ENCODE measurements around the gene FOXO3B. TPM values are rescaled to one million over a fixed set of nuclear protein-coding genes. Genes with fewer than 3 reads are reported as not detected.
"Not testable (repeated sequence)": the region's sequence is repeated elsewhere in the genome, so short reads cannot be mapped to it uniquely, and the experiment has no call there.

FOXO3B gene
- total and polyA plus RNA-seq, 12 donors, result 0.22 to 1.1 (median 0.77) TPM

DNA sequence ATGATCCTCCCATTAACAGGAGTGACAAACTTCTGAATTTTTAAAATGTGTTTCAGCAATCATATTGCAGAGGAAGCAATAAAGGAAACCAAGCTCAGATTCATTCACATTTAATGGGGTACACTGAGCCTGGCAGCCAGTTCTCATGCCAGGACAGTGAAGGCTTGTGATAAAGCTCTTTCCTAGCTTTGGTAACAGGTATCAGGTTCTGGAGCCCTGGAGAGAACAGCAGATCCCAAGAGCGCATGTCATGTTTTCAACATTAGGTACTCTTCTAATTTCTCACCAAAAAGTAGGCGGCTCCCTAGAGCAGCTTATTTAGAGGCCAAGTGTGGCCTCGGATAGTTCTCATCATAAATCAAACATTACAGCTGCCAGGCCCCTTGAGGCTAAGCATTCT is 14.6 kb downstream of the FOXO3B start:
- H3K9me3 ChIP-seq, result peaks cover 0 to 68% (median 13%) of the 10 kb centered on the region in 11 donors
- ATAC-seq; H3K4me3 ChIP-seq; H3K27ac ChIP-seq; H3K27me3 ChIP-seq; intact Hi-C loops (cut with DNase I); DNase-seq; H3K4me1 ChIP-seq: not testable (repeated sequence)
- H3K36me3 ChIP-seq, result peaks cover 0 to 30% (median 3%) of the 10 kb centered on the region in 9 donors
- 96 to 100% methylated on average over 3 of the region's 3 CpGs for WGBS, 2 donors

- Histone ChIP-seq H3K36me3 (peaks cover 0 to 30% (median 3%) of the 10 kb centered on the region in 9 donors), H3K9me3 (peaks cover 0 to 80% (median 24%) of the 10 kb centered on the region in 11 donors)
- H3K27me3 ChIP-seq; H3K4me3 ChIP-seq; ATAC-seq; DNase-seq; H3K4me1 ChIP-seq; H3K27ac ChIP-seq; intact Hi-C loops (cut with DNase I): not testable (repeated sequence)
- WGBS, 2 donors, result 100% methylated on average over 1 to 2 of the region's 2 CpGs
Measured at GRCh38 chr17:18666326-18666725, 15.8 kb downstream of the FOXO3B start.

GRCh38 chr17:18661924-18662624 is 20.0 kb downstream of the FOXO3B start:
- H3K9me3 ChIP-seq, result peaks cover 0 to 90% (median 28%) of the 10 kb centered on the region in 11 donors
- intact Hi-C loops (cut with DNase I); ATAC-seq; H3K36me3 ChIP-seq; H3K27me3 ChIP-seq; H3K4me3 ChIP-seq; DNase-seq; H3K27ac ChIP-seq; H3K4me1 ChIP-seq: not testable (repeated sequence)
- WGBS, 2 donors, result 88 to 93% methylated on average over 5 of the region's 5 CpGs

GRCh38 chr17:18650094-18650493 is 32.0 kb downstream of the FOXO3B start:
- H3K27me3 ChIP-seq; H3K27ac ChIP-seq; H3K4me3 ChIP-seq; DNase-seq; H3K9me3 ChIP-seq; H3K36me3 ChIP-seq; ATAC-seq; H3K4me1 ChIP-seq; intact Hi-C loops (cut with DNase I): not testable (repeated sequence)
- WGBS, 2 donors, result 44 to 45% methylated on average over 23 of the region's 23 CpGs

DNA sequence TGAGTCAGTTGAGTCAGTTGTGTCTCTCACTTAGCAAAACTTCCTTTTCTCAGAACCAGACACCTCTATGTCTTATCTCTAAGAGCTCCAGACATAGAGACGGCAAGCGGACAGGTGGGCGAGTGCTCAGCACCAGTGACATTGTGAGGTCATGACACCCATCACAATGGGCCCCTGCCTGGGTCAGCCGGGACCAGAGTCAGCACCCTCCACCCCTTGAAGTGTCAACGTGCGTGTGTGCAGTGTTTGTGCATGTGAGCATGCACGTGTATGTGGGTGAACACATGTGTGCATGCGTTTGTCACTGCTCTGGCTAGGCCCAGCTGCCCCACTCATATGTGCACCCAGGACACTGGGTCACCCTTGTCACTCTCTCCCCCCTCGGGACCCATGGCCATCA is 37.8 kb downstream of the FOXO3B start, which contains the start of gene TBC1D28:
TSS of gene TBC1D28 (minus strand) at position 101 of the 400 bp plus-strand sequence. CDS start 3,039 bp downstream, outside the sequence.
- H3K4me3 ChIP-seq; intact Hi-C loops (cut with DNase I); ATAC-seq; DNase-seq; H3K27me3 ChIP-seq; H3K27ac ChIP-seq; H3K4me1 ChIP-seq; H3K36me3 ChIP-seq; H3K9me3 ChIP-seq: not testable (repeated sequence)
- WGBS, 2 donors, result 87 to 89% methylated on average over 9 of the region's 9 CpGs

- ATAC-seq; DNase-seq; H3K9me3 ChIP-seq; H3K4me3 ChIP-seq; H3K4me1 ChIP-seq; H3K36me3 ChIP-seq; intact Hi-C loops (cut with DNase I); H3K27ac ChIP-seq; H3K27me3 ChIP-seq: not testable (repeated sequence)
- 62 to 82% methylated on average over 2 to 4 of the region's 6 CpGs for WGBS, 2 donors
Measured at GRCh38 chr17:18643124-18643523, 39.0 kb downstream of the FOXO3B start.

GRCh38 chr17:18638357-18638756 is 43.8 kb downstream of the FOXO3B start:
- H3K4me1 ChIP-seq; ATAC-seq; H3K27ac ChIP-seq; H3K4me3 ChIP-seq; H3K9me3 ChIP-seq; H3K36me3 ChIP-seq; DNase-seq; intact Hi-C loops (cut with DNase I): not testable (repeated sequence)
- WGBS, 2 donors, result 90 to 94% methylated on average over 12 to 13 of the region's 13 CpGs
- H3K27me3 ChIP-seq, result peaks cover 0 to 19% (median 16%) of the 10 kb centered on the region in 7 donors

DNA sequence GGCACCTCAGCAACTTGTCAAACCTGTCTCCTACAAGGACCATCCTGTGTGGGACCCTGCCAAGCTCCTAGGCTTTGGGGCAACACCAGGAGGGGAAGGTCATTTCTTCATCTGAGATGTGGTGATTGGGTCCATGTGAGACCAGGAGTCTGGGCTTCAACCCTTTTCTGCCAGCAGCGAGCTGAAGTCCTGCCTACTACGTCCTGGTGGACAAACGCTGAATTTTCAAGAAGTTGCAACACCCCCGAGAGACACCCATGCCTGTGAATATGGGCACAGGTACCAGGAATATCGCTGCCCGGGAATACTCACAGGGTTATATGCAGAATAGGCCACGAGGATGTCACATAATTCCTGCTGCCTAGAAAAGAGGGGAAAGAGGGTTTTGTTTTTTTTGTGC is 45.9 kb downstream of the FOXO3B start:
- H3K4me3 ChIP-seq; ATAC-seq; H3K4me1 ChIP-seq; H3K36me3 ChIP-seq; H3K27ac ChIP-seq; intact Hi-C loops (cut with DNase I); H3K9me3 ChIP-seq; DNase-seq: not testable (repeated sequence)
- H3K27me3 ChIP-seq, result peaks cover 0 to 36% (median 33%) of the 10 kb centered on the region in 7 donors
- 71 to 76% methylated on average over 7 of the region's 7 CpGs for WGBS, 2 donors

DNA sequence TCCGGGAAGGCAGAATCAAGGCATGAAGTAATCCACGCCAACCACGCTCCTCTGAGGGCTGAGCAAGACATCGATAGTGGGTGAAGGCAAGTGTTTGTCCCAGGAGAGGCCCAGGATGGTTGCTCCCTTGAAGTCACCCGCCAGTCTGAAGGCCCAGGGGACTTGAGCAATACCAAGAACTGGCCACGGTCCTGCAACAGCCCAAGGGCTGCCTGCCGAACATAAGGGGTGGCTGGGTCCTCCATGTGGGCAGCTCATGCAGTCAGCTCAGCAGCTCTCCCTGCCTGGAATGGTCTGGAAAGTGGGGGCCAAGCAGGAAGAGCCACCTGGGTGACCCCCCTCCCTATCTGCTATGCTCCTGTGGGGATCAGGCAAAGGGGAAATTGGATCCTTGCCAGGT is 46.3 kb downstream of the FOXO3B start:
- ATAC-seq; intact Hi-C loops (cut with DNase I); DNase-seq; H3K4me1 ChIP-seq; H3K9me3 ChIP-seq; H3K27ac ChIP-seq; H3K36me3 ChIP-seq; H3K4me3 ChIP-seq: not testable (repeated sequence)
- 67 to 73% methylated on average over 5 to 6 of the region's 7 CpGs for WGBS, 2 donors
- peaks cover 0 to 37% (median 35%) of the 10 kb centered on the region in 7 donors for H3K27me3 ChIP-seq

DNA sequence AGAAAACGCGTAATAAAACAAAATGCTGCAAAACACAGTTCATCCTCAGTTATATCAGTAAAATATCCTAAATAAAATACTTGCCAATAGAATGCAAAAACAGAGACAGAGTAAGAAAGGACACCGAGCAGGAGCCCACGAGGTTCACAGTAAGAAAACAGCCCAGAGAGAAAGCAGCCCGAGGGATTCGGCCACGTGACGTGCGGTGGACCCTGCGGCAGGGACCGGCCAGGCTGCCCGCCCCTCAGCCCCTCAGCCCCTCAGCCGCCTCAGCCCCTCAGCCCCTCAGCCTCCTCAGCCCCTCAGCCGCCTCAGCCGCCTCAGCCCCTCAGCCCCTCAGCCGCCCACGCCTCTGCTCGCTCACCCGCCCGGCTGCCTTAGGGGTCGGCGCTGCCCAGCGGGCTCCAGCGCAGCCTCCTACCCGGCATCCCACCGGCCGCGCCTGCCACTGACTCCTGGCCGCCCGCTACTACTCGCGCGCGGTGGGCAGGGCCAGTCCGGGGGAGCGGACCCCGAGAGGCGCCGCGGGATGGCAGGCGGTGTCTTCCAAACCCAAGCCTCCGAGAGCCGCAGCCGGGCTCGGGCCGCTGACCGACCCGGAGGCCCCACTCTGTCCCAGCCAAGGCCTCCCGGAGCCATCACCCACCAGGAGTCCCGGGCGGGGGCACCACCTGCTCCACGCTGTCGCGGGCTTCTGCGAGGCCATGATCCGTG is 47.4 kb downstream of the FOXO3B start:
- peak in 2 of 8 donors; percentile 41 to 43 for ATAC-seq
- H3K36me3 ChIP-seq; DNase-seq; H3K4me1 ChIP-seq; H3K9me3 ChIP-seq; intact Hi-C loops (cut with DNase I); H3K27ac ChIP-seq: not testable (repeated sequence)
- WGBS, 2 donors, result 7 to 9% methylated on average over 51 to 56 of the region's 56 CpGs
- H3K27me3 ChIP-seq, result peaks cover 0 to 44% (median 35%) of the 10 kb centered on the region in 7 donors
- H3K4me3 ChIP-seq, result peak overlapping the region in 6 of 10 donors; percentile 18 to 31 (median 24)

All from heart right ventricle (tissue), 16 donors.